Mesenchymal stem cell (in vitro differentiated cells and primary cell): ENCODE data around the gene HIVEP3.

Experiments used
- DNase-seq: peaks from one replicate; pipeline ENCODE4 v3.0.0-alpha.2; 2013
- H2AFZ ChIP-seq: one replicate; pipeline ENCODE4 v1.6.1; 2013; ENCODE audit warnings: low read depth, mild to moderate bottlenecking, control low read depth, inconsistent platforms, low read length, moderate library complexity
- H2AK5ac ChIP-seq: 2 replicates; pipeline ENCODE4 v1.6.1; 2013; ENCODE audit warnings: low read length, moderate library complexity, mild to moderate bottlenecking, inconsistent platforms; ENCODE audit not compliant: severe bottlenecking
- H2BK120ac ChIP-seq: one replicate; pipeline ENCODE4 v1.6.1; 2013; ENCODE audit warnings: low read depth, mild to moderate bottlenecking, inconsistent platforms, low read length, moderate library complexity
- H2BK12ac ChIP-seq, 2 experiments: one replicate each; pipeline ENCODE4 v1.6.1; 2013; ENCODE audit warnings: inconsistent platforms in 2 of 2, low read length in 2 of 2, mild to moderate bottlenecking in 2 of 2, moderate library complexity in 2 of 2, control low read depth in 1 of 2
- H2BK15ac ChIP-seq: one replicate; pipeline ENCODE4 v1.6.1; 2013; ENCODE audit warnings: mild to moderate bottlenecking, low read depth, inconsistent platforms; ENCODE audit not compliant: poor library complexity, severe bottlenecking
- H2BK5ac ChIP-seq: 2 replicates; pipeline ENCODE4 v1.6.1; 2013; ENCODE audit warnings: low read depth, mild to moderate bottlenecking, low read length, control low read depth, inconsistent platforms; ENCODE audit not compliant: poor library complexity, severe bottlenecking
- H3K14ac ChIP-seq, 2 experiments: one replicate each; pipeline ENCODE4 v1.6.1; 2013; ENCODE audit warnings: inconsistent platforms in 2 of 2, low read length in 2 of 2, control low read depth in 1 of 2, mild to moderate bottlenecking in 1 of 2, moderate library complexity in 1 of 2
- H3K18ac ChIP-seq, 2 experiments: one replicate each; pipeline ENCODE4 v1.6.1; 2013; ENCODE audit warnings: inconsistent platforms in 2 of 2, low read length in 2 of 2, control low read depth in 1 of 2, low read depth in 1 of 2, mild to moderate bottlenecking in 1 of 2
- H3K23ac ChIP-seq, 2 experiments: one replicate each; pipeline ENCODE4 v1.6.1; 2013; ENCODE audit warnings: inconsistent platforms in 2 of 2, low read length in 2 of 2, mild to moderate bottlenecking in 2 of 2, moderate library complexity in 2 of 2, control low read depth in 1 of 2
- H3K27ac ChIP-seq: 2 replicates; pipeline ENCODE4 v1.5.1; 2013; ENCODE audit warnings: mild to moderate bottlenecking, moderate library complexity, low read length, control low read depth, inconsistent platforms; ENCODE audit not compliant: poor library complexity, severe bottlenecking
- H3K27me3 ChIP-seq, 2 experiments: 2 replicates each; pipeline versions ENCODE4 v1.6.1 to v1.7.0; 2013; ENCODE audit warnings: low read length in 2 of 2, mild to moderate bottlenecking in 2 of 2, moderate library complexity in 2 of 2, control low read depth in 1 of 2, inconsistent platforms in 1 of 2; ENCODE audit not compliant: control insufficient read depth in 1 of 2, insufficient read depth in 1 of 2
- H3K36me3 ChIP-seq, 2 experiments: 2 replicates each; pipeline versions ENCODE4 v1.6.1 to v1.7.0; 2013; ENCODE audit warnings: low read length in 2 of 2, control low read depth in 1 of 2, inconsistent platforms in 1 of 2, low read depth in 1 of 2, mild to moderate bottlenecking in 1 of 2; ENCODE audit not compliant: insufficient read depth in 2 of 2, control insufficient read depth in 1 of 2
- H3K4ac ChIP-seq, 2 experiments: one replicate each; pipeline ENCODE4 v1.6.1; 2013; ENCODE audit warnings: inconsistent platforms in 2 of 2, low read length in 2 of 2, mild to moderate bottlenecking in 2 of 2, moderate library complexity in 2 of 2, control low read depth in 1 of 2, low read depth in 1 of 2
- H3K4me1 ChIP-seq: 2 replicates; pipeline ENCODE4 v1.6.1; 2013; ENCODE audit warnings: low read depth, low read length, control low read depth; ENCODE audit not compliant: control insufficient read depth, insufficient read depth
- H3K4me2 ChIP-seq: 2 replicates; pipeline ENCODE4 v1.6.1; 2013; ENCODE audit warnings: low read length, mild to moderate bottlenecking, inconsistent platforms; ENCODE audit not compliant: poor library complexity, severe bottlenecking
- H3K4me3 ChIP-seq, 2 experiments: 2 replicates each; pipeline versions ENCODE4 v1.5.1 to v1.7.0; 2013; ENCODE audit warnings: low read length in 2 of 2, mild to moderate bottlenecking in 2 of 2, control low read depth in 1 of 2, low read depth in 1 of 2; ENCODE audit not compliant: insufficient read depth in 1 of 2
- H3K79me1 ChIP-seq: replicated peaks from 2 replicates; pipeline ENCODE4 v1.6.1; 2013; ENCODE audit warnings: mild to moderate bottlenecking, control low read depth, low read length, inconsistent platforms; ENCODE audit not compliant: poor library complexity, severe bottlenecking
- H3K9ac ChIP-seq: 2 replicates; pipeline ENCODE4 v1.7.0; 2013; ENCODE audit warnings: mild to moderate bottlenecking, low read length, moderate library complexity
- H3K9me3 ChIP-seq: 2 replicates; pipeline ENCODE4 v1.7.0; 2013; ENCODE audit warnings: mild to moderate bottlenecking, low read length; ENCODE audit not compliant: control insufficient read depth
- H4K8ac ChIP-seq: one replicate; pipeline ENCODE4 v1.6.1; 2013; ENCODE audit warnings: inconsistent platforms, mild to moderate bottlenecking, low read length, moderate library complexity
- H4K91ac ChIP-seq: one replicate; pipeline ENCODE4 v1.6.1; 2013; ENCODE audit warnings: mild to moderate bottlenecking, low read length, inconsistent platforms
- WGBS: methylation state at CpG from one replicate; pipeline ENCODE4 v1.1.7; 2013; ENCODE audit warnings: mixed read lengths; 5-methylcytosine and 5-hydroxymethylcytosine counted together

The HIVEP3 gene

DNA sequence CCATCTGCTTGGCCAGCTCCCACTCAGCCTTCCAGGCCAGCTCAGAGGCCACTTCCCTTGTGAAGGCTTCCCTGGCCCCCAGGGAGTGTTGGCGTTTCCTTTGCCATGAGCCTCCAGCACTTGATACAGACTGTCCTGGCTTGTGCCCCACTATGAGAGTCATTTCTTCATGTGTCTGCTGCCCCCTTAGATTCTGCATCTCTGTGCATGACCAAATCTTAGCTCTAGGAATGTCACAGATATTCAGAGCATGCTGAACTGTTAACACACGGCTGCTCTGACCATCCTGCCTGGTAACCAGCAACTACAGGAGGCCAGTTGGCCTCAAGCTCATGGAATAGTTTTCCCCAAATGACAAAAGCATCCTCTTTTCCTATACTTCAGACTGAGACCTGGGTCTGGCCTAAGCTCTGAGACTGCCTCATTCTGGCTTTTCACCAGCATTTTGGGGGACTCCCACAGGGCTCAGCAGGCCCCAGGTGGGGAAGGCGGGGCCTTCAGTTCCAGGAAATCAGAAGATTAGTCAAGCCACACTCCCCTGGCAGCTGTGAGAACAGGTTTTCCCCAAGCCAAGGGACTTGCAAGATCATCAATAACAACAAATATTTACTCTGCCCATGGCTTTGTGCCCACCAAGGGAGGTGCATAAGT, 251.6 kb downstream of the HIVEP3 start:
- no peak for DNase-seq
- no peak overlapping the region for H2BK5ac ChIP-seq
- H3K4me3 ChIP-seq = no peak overlapping the region
- H4K8ac ChIP-seq = no peak overlapping the region
- no peaks in the 10 kb centered on the region for H3K9me3 ChIP-seq
- H3K4me1 ChIP-seq = peaks cover 46% of the 10 kb centered on the region
- peaks cover 0 to 5% of the 10 kb centered on the region in 2 experiments for H3K27me3 ChIP-seq
- H3K9ac ChIP-seq = no peak overlapping the region
- no peaks in the 10 kb centered on the region for H3K36me3 ChIP-seq
- no peak overlapping the region for H2BK120ac ChIP-seq
- peak overlapping the region; percentile 7 for H3K27ac ChIP-seq
- H2AFZ ChIP-seq = no peak overlapping the region
- H3K4me2 ChIP-seq = no peak overlapping the region
- no peak overlapping the region for H4K91ac ChIP-seq
- H3K18ac ChIP-seq = peak overlapping the region in 1 of 2 experiments; percentile 23
- H3K23ac ChIP-seq = no peak overlapping the region
- H2AK5ac ChIP-seq = peak overlapping the region; percentile 58
- 75% methylated on average over 3 of the region's 3 CpGs for WGBS
- H3K79me1 ChIP-seq = no peaks in the 10 kb centered on the region
- no peak overlapping the region for H3K4ac ChIP-seq
- no peak overlapping the region for H3K14ac ChIP-seq
- no peak overlapping the region for H2BK12ac ChIP-seq
- no peak overlapping the region for H2BK15ac ChIP-seq

DNA sequence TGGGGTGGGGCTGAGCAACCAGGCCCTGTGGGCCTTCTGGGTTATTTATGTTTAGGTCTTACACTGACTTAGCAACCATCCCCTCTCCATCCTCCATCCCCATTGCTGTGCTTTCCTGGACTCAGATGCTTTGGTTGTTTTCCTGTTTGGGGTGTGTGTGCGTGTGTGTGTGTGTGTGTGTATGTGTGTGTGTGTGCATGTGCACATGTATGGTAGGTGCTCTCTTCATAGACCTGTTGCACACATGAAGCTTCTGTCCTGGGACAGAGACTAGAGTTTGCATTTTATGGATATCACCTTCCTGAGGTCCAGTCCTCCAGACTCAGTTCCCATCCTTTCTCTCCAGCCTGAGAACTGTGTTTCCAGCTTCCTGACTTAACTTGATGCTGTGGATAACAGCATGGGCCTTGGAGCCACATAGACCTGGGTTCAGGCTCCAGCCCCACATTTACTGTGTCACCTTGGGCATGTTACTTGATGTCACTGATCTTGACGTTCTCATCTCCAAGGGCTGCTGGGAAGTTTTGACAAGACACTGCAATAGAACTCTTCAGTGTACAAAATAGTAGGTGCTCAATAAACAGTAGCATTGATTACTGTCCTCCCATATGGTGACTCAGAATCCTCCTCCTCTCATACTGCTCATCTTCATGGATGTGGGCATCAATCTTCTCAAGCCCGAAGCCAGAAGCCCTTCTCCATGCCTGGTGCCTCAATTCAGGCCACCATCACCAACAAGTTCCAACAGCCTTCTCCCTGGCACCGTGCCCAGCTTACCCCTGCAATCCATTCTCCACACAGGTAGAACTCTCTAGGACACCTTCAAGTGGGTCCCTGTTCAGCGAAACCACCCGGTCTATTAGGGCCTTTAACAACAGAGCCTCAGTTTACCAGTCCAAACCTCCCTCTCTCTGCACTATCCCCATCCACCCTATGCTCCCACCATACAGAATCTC, 252.5 kb downstream of the HIVEP3 start:
- Histone ChIP-seq H2AK5ac (peak overlapping the region; percentile 50), H2BK12ac (no peak overlapping the region), H4K8ac (no peak overlapping the region), H2BK5ac (no peak overlapping the region), H3K4ac (no peak overlapping the region), H3K23ac (no peak overlapping the region), H2AFZ (no peak overlapping the region), H3K36me3 (no peaks in the 10 kb centered on the region), H3K27me3 (peaks cover 0 to 3% of the 10 kb centered on the region in 2 experiments), H3K9ac (no peak overlapping the region), H4K91ac (no peak overlapping the region), H3K4me3 (no peak overlapping the region), H3K79me1 (peaks cover 2% of the 10 kb centered on the region), H3K4me2 (no peak overlapping the region), H3K4me1 (peaks cover 45% of the 10 kb centered on the region), H3K18ac (peak overlapping the region in 1 of 2 experiments; percentile 23), H2BK15ac (no peak overlapping the region), H2BK120ac (no peak overlapping the region), H3K27ac (no peak overlapping the region), H3K14ac (peak overlapping the region in 1 of 2 experiments; percentile 35), H3K9me3 (no peaks in the 10 kb centered on the region)
- no peak for DNase-seq
- WGBS = 97% methylated on average over 5 of the region's 6 CpGs

DNA sequence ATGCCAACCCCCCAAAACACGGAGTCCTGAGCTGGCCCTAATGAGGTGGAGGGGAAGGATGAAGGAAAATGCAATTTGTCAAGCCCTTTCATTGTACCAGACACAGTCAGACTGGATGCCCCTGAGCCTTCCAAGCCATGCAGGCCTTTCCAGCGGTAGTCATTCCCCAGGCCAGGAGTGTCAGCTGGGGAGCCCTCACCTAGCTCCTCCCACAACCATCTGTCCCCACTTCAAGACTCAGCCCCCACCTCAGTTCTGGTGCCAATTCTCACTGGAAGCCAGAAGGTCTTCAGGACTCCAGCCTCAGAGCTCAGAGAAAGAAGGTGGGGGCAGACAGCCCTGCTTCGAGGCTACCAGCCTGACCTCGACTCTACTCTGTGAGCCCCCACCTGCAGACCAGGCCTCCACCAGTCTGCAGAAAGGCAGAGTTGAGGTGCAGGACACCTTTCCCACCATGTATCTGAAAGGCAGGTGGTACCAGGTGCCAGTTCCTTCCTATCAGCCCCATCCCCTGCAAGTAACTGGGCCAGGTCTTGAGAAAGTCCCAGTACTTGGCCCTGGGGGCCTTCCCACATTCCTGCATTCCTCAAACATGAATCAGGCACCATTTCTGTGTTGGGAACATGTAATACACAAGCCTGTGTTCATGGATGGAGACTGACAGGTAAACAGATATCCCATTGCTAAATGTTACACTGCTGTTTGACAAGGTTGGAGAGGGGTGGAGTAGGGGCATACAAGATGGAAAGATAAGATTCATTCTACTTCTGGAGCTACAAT, 253.7 kb downstream of the HIVEP3 start:
- H3K9me3 ChIP-seq = no peaks in the 10 kb centered on the region
- no peak overlapping the region for H3K4me3 ChIP-seq
- 85% methylated on average over 4 of the region's 4 CpGs for WGBS
- peaks cover 37% of the 10 kb centered on the region for H3K4me1 ChIP-seq
- H2AK5ac ChIP-seq = peak overlapping the region; percentile 77
- no peak overlapping the region for H4K8ac ChIP-seq
- peak; percentile 68 for DNase-seq
- no peaks in the 10 kb centered on the region for H3K36me3 ChIP-seq
- H3K27ac ChIP-seq = no peak overlapping the region
- no peak overlapping the region for H3K14ac ChIP-seq
- no peak overlapping the region for H3K9ac ChIP-seq
- H2BK15ac ChIP-seq = no peak overlapping the region
- H3K23ac ChIP-seq = no peak overlapping the region
- H3K18ac ChIP-seq = no peak overlapping the region
- peak overlapping the region in 1 of 2 experiments; percentile 17 for H3K4ac ChIP-seq
- no peak overlapping the region for H2AFZ ChIP-seq
- no peak overlapping the region for H2BK5ac ChIP-seq
- peaks cover 0 to 14% of the 10 kb centered on the region in 2 experiments for H3K27me3 ChIP-seq
- H3K79me1 ChIP-seq = peaks cover 3% of the 10 kb centered on the region
- H2BK120ac ChIP-seq = no peak overlapping the region
- H4K91ac ChIP-seq = no peak overlapping the region
- H2BK12ac ChIP-seq = no peak overlapping the region
- H3K4me2 ChIP-seq = no peak overlapping the region
